GM23338 (cell line): ENCODE data around the gene NCOA7. TPM values are rescaled to one million over a fixed set of nuclear protein-coding genes. Genes with fewer than 3 reads are reported as not detected.

Experiments used
- ATAC-seq: fragments of 200-7000 bp; cut with Tn5 transposase; 3 replicates; pipeline ENCODE4 v1.9.1; 2020
- DNase-seq: peaks from one replicate; pipeline ENCODE4 v3.0.0-alpha.2; 2015; ENCODE audit warnings: low spot score
- H2AFZ ChIP-seq: fragments of 200-600 bp; sonication (generic); 2 replicates; pipeline ENCODE4 v1.8.0; 2016; ENCODE audit warnings: antibody characterized with exemption, mild to moderate bottlenecking, moderate library complexity
- H3F3A ChIP-seq: fragments of 200-600 bp; sonication (generic); replicated peaks from 2 replicates; pipeline ENCODE4 v1.8.0; 2017; ENCODE audit warnings: antibody characterized with exemption, mixed run types, low read depth
- H3K27ac ChIP-seq: fragments of 200-600 bp; sonication (generic); 2 replicates; pipeline ENCODE4 v1.6.1; 2016; ENCODE audit warnings: low read depth
- H3K27me3 ChIP-seq: fragments of 200-600 bp; sonication (generic); 2 replicates; pipeline ENCODE4 v1.8.0; 2016; ENCODE audit warnings: mild to moderate bottlenecking, mixed run types, moderate library complexity; ENCODE audit not compliant: insufficient read depth
- H3K36me3 ChIP-seq: fragments of 200-600 bp; sonication (generic); 2 replicates; pipeline ENCODE4 v1.8.0; 2016; ENCODE audit warnings: mild to moderate bottlenecking; ENCODE audit not compliant: insufficient read depth
- H3K4me1 ChIP-seq: fragments of 200-600 bp; sonication (generic); 2 replicates; pipeline ENCODE4 v1.8.0; 2016; ENCODE audit warnings: mild to moderate bottlenecking, moderate library complexity; ENCODE audit not compliant: insufficient read depth
- H3K4me2 ChIP-seq: fragments of 200-600 bp; sonication (generic); 2 replicates; pipeline ENCODE4 v1.7.1; 2017; ENCODE audit warnings: mixed run types
- H3K4me3 ChIP-seq: fragments of 200-600 bp; sonication (generic); 2 replicates; pipeline ENCODE4 v1.6.1; 2016; ENCODE audit warnings: mixed run types
- H3K79me2 ChIP-seq: fragments of 200-600 bp; sonication (generic); replicated peaks from 2 replicates; pipeline ENCODE4 v1.8.0; 2017; ENCODE audit warnings: mild to moderate bottlenecking; ENCODE audit not compliant: insufficient read depth
- H3K9me2 ChIP-seq: fragments of 200-600 bp; sonication (generic); 2 replicates; pipeline ENCODE4 v1.8.0; 2017; ENCODE audit not compliant: insufficient read depth
- H4K20me1 ChIP-seq: fragments of 200-600 bp; sonication (generic); replicated peaks from 2 replicates; pipeline ENCODE4 v1.8.0; 2017; ENCODE audit warnings: mild to moderate bottlenecking; ENCODE audit not compliant: insufficient read depth
- H3K27ac Mint-ChIP-seq: 2 replicates; pipeline ENCODE4 v1.8.0; 2020; ENCODE audit warnings: inconsistent platforms, mild to moderate bottlenecking, moderate library complexity, mixed read lengths
- H3K27me3 Mint-ChIP-seq: 3 replicates; pipeline ENCODE4 v1.8.0; 2022; ENCODE audit warnings: low read depth, mild to moderate bottlenecking, moderate library complexity, mixed read lengths, inconsistent platforms; ENCODE audit not compliant: insufficient read depth, poor library complexity
- H3K36me3 Mint-ChIP-seq: 3 replicates; pipeline ENCODE4 v1.8.0; 2021; ENCODE audit warnings: low read depth, mild to moderate bottlenecking, inconsistent platforms, moderate library complexity, mixed read lengths
- H3K4me1 Mint-ChIP-seq: 3 replicates; pipeline ENCODE4 v1.8.0; 2020; ENCODE audit warnings: mild to moderate bottlenecking, inconsistent platforms, mixed read lengths
- H3K4me3 Mint-ChIP-seq: 3 replicates; pipeline ENCODE4 v1.8.0; 2021; ENCODE audit warnings: moderate library complexity, mild to moderate bottlenecking, inconsistent platforms, mixed read lengths
- H3K9me3 Mint-ChIP-seq: 3 replicates; pipeline ENCODE4 v1.8.0; 2020; ENCODE audit warnings: moderate library complexity, mild to moderate bottlenecking, inconsistent platforms, mixed read lengths
- CREB1 ChIP-seq: fragments of 250-450 bp; sonication (Bioruptor Pico); IDR thresholded peaks from 2 replicates; pipeline ENCODE4 v1.5.0; 2020; ENCODE audit warnings: low read depth, mild to moderate bottlenecking, moderate library complexity
- CTCF ChIP-seq, 2 experiments: fragments of 200-600 bp in 1 of 2; sonication (generic) in 1 of 2; conservative IDR thresholded peaks; 2 replicates each; pipeline versions ENCODE4 v1.5.1 to v1.6.1; 2016 to 2017; ENCODE audit warnings: antibody characterized with exemption in 2 of 2, low read depth in 2 of 2, mild to moderate bottlenecking in 2 of 2, moderate library complexity in 1 of 2
- ETS1 ChIP-seq: IDR thresholded peaks from 2 replicates; pipeline ENCODE4 v1.6.1; 2016; ENCODE audit warnings: antibody characterized with exemption
- EZH2 ChIP-seq: fragments of 200-600 bp; sonication (generic); IDR thresholded peaks from one replicate; pipeline ENCODE4 v1.8.0; 2017; ENCODE audit warnings: antibody characterized with exemption, mild to moderate bottlenecking, low read depth; ENCODE audit not compliant: unreplicated experiment
- EZH2phosphoT487 ChIP-seq: fragments of 200-600 bp; sonication (generic); IDR thresholded peaks from one replicate; pipeline ENCODE4 v1.8.1; 2018; ENCODE audit warnings: antibody characterized with exemption; ENCODE audit not compliant: unreplicated experiment
- JUNB ChIP-seq: IDR thresholded peaks from one replicate; pipeline ENCODE4 v1.6.1; 2016; ENCODE audit warnings: antibody characterized with exemption; ENCODE audit not compliant: unreplicated experiment
- NANOG ChIP-seq: IDR thresholded peaks from 2 replicates; pipeline ENCODE4 v1.6.1; 2016; ENCODE audit warnings: antibody characterized with exemption, borderline replicate concordance
- POLR2AphosphoS5 ChIP-seq: IDR thresholded peaks from 2 replicates; pipeline ENCODE4 v1.6.1; 2016; ENCODE audit warnings: antibody characterized with exemption, low read depth
- STAT1 ChIP-seq: IDR thresholded peaks from one replicate; pipeline ENCODE4 v1.6.1; 2016; ENCODE audit warnings: antibody characterized with exemption; ENCODE audit not compliant: unreplicated experiment
- ZNF114 ChIP-seq: fragments of 250-450 bp; sonication (Bioruptor Pico); IDR thresholded peaks from 2 replicates; pipeline ENCODE4 v1.5.0; 2020; ENCODE audit warnings: mild to moderate bottlenecking, moderate library complexity
- ZNF331 ChIP-seq: fragments of 250-450 bp; sonication (Bioruptor Pico); IDR thresholded peaks from 2 replicates; pipeline ENCODE4 v1.5.0; 2020; ENCODE audit warnings: low read depth, mild to moderate bottlenecking, moderate library complexity
- ZNF462 ChIP-seq: fragments of 250-450 bp; sonication (Bioruptor Pico); IDR thresholded peaks from 2 replicates; pipeline ENCODE4 v1.5.0; 2020; ENCODE audit warnings: mild to moderate bottlenecking, moderate library complexity
- polyA plus RNA-seq: library from polyadenylated mRNA; unstranded; fragments of >200 nt; fragmentation: Nextera tagmentation; extraction: Ambion mirVana; gene quantifications from 2 replicates; pipeline ENCODE4 v1.2.1, GENCODE V29; 2016
- total RNA-seq: library from RNA; depleted of rRNA; stranded (reverse); fragments of >200 nt; shearing (Covaris generic); gene quantifications from 2 replicates; pipeline ENCODE4 v1.2.3, GENCODE V29; 2014
- TF ChIP-seq, protein P1 (sequence below): IDR thresholded peaks from one replicate; pipeline ENCODE4 v1.6.1; 2018; ENCODE audit warnings: antibody characterized with exemption; ENCODE audit not compliant: unreplicated experiment

Gene NCOA7
- total and polyA plus RNA-seq, 2 experiments from 2014 or later, result 9.3 to 15.7 TPM

DNA sequence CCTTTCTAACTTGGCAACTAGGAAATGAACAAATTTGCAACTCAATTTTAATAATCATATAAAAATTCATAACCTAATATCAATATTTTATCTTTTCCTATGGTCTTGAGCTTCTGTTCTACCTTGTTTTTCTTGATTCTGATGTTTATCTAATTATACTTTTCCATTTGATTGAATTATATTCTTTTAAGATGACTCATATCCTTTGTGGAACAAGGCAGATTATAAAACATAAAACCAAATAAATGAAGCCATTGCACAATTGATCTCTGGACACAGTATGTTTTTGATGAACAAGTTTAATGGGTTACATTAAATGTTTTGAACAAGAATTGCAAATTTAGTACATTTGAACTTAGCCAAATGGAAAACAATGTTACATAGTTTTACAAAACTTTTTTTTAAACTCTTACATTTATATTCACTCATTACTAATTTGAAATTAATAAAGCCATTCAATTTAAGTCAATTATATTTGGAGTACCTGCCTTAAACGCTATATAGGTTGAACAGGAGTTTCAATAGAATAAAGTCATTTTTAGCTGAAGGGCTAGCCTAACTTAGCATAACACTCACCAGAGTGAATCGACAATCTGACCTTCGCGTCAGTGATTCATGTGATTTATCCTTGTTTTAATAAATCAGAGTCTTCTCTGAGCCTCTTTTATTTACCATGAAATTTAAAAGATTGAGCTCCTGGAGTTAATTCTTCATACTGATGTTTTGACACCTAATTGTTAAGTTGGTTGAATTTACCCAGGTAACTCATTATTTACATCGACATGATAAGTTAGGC, 3.8 kb downstream of the NCOA7 start:
- no peak overlapping the region for H2AFZ ChIP-seq
- Mint-ChIP-seq H3K36me3 (no peaks in the 10 kb centered on the region), H3K9me3 (no peaks in the 10 kb centered on the region), H3K4me1 (peaks cover 19% of the 10 kb centered on the region), H3K4me3 (no peak overlapping the region), H3K27ac (no peak overlapping the region), H3K27me3 (peaks cover 4% of the 10 kb centered on the region)
- H3K4me1 ChIP-seq, result peaks cover 13% of the 10 kb centered on the region
- H3K4me3 ChIP-seq, result no peak overlapping the region
- H4K20me1 ChIP-seq, result no peaks in the 10 kb centered on the region
- ATAC-seq (no peak), DNase-seq (no peak)
- no peaks in the 10 kb centered on the region for H3K36me3 ChIP-seq
- H3K79me2 ChIP-seq, result peaks cover 13% of the 10 kb centered on the region
- H3K9me2 ChIP-seq, result no peaks in the 10 kb centered on the region
- H3K27me3 ChIP-seq, result no peaks in the 10 kb centered on the region
- no peak for TF ChIP-seq EZH2
- no peak for TF ChIP-seq ETS1
- no peak for TF ChIP-seq ZNF114
- no peak for TF ChIP-seq NANOG
- TF ChIP-seq ZNF331 (CRISPR knock-in tag), result no peak
- TF ChIP-seq JUNB, result no peak
- TF ChIP-seq STAT1, result no peak
- no peak for TF ChIP-seq ZNF462 (CRISPR knock-in tag)
- TF ChIP-seq, protein P1, sequence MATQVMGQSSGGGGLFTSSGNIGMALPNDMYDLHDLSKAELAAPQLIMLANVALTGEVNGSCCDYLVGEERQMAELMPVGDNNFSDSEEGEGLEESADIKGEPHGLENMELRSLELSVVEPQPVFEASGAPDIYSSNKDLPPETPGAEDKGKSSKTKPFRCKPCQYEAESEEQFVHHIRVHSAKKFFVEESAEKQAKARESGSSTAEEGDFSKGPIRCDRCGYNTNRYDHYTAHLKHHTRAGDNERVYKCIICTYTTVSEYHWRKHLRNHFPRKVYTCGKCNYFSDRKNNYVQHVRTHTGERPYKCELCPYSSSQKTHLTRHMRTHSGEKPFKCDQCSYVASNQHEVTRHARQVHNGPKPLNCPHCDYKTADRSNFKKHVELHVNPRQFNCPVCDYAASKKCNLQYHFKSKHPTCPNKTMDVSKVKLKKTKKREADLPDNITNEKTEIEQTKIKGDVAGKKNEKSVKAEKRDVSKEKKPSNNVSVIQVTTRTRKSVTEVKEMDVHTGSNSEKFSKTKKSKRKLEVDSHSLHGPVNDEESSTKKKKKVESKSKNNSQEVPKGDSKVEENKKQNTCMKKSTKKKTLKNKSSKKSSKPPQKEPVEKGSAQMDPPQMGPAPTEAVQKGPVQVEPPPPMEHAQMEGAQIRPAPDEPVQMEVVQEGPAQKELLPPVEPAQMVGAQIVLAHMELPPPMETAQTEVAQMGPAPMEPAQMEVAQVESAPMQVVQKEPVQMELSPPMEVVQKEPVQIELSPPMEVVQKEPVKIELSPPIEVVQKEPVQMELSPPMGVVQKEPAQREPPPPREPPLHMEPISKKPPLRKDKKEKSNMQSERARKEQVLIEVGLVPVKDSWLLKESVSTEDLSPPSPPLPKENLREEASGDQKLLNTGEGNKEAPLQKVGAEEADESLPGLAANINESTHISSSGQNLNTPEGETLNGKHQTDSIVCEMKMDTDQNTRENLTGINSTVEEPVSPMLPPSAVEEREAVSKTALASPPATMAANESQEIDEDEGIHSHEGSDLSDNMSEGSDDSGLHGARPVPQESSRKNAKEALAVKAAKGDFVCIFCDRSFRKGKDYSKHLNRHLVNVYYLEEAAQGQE, result no peak
- no peak for TF ChIP-seq EZH2phosphoT487
- no peak for TF ChIP-seq POLR2AphosphoS5
- TF ChIP-seq CTCF (conservative IDR thresholded peaks at IDR 0.05; ENCODE audit: low read depth in 2 of 2), result no peak
- TF ChIP-seq CREB1 (CRISPR knock-in tag), result no peak
- H3K4me2 ChIP-seq, result no peak overlapping the region
- peaks cover 7% of the 10 kb centered on the region; the same call in 1 of the 2 replicates for H3F3A ChIP-seq
- H3K27ac ChIP-seq, result no peak overlapping the region
